Activated CD4-positive, alpha-beta T cell treated with anti-CD3 and anti-CD28 coated beads, Interleukin-2, Interleukin-6, amounts not matched to agents 100 ng/mL and 50 ng/mL, durations not matched to agents 16 hours and 8 hours (primary cell): Measurements from ENCODE around the gene KDM8.
A peak's percentile ranks its signal among the peaks of the same experiment; 100 is the strongest.
"Not testable (repeated sequence)": the region's sequence is repeated elsewhere in the genome, so short reads cannot be mapped to it uniquely, and the experiment has no call there.

Experiments used
- DNase-seq: peaks from one replicate; pipeline ENCODE4 v3.0.0-alpha.2; 2020

The KDM8 gene

DNA sequence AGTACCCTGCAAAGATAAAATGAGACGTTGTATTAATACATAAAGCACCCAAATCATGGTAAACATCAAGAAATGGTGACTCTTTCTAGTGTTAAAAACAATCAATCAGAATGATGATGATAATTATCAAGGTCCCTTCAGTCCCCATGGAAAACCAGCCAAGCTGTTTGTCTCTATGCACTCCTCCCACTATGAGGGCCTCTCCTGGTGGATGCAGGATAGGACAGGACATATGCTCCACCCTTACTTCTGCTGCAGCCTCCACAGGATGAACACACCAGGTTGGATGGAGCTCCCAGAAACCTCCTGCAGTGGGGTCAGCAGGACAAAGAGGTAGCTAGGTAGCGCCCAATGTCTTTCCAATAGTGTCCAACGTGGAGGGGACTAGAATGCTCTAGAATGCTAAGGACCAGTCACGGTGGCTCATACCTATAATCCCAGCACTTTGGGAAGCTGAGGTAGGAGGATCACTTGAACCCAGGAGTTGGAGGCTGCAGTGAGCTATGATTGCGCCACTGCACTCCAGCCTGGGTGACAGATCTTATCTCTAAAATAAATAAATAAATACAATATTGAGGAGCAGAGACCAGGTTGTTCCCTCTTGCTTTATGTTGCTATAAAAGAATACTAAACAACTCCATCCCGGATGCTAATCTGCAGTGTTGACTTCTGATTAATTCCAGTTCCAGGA lies 9.9 kb upstream of the KDM8 start:
- DNase-seq = no peak

DNA sequence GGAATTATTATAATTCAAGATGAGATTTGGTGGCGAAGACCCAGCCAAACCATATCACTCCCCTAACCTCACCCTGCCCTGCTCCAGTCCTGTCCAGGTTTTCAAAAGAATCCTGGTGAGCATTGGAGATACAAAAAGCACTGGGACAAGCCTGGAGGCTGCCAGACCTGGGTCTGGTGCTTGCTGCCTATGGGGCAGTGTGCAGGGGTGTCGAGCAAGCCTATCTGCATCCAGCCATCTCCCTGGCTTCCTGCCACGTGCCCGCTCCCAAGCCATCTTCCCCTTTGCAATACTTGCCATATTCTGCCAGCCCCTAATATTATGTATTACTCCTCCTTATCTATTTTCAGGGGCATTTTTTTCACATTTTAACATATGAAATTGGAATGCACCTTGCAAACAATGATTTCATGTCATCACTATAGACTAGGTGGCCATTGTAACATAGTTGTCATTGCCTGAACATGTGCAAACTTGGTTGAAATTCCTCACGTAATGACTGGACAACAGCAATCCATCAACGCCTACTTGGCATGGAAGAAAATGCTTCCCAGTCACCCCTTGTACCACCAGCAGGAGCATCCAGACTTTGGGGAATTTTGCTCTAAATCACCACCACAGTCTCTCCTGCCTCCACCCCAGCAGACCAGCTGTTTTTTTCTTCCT lies 8.1 kb upstream of the KDM8 start:
- DNase-seq = no peak

DNA sequence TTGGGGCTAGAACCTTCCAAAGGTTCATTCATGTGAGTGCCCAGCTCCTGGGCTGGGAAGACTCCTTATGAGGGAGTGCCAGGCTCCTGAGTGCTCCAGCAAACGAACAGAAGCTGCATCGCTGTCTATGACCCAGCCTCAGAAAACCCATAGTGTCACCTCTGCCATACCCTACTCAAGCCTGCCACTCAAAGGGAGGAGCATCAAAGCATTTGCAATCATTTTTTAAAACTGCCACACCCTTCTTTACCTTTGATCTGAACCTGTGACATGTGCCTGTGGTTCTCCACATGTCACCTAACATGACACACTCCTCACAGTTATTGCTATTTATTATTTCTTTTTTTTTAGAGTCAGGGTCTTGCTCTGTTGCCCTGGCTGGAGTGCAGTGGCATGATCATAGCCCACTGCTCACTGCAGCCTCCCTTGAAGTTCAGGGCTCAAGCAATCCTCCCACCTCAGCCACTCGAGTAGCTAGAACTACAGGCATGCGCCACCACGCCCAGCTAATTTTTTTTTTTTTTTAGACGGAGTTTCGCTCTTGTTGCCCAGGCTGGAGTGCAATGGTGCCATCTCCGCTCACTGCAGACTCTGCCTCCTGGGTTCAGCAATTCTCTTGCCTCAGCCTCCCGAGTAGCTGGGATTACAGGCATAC lies 7.3 kb upstream of the KDM8 start:
- DNase-seq = no peak

DNA sequence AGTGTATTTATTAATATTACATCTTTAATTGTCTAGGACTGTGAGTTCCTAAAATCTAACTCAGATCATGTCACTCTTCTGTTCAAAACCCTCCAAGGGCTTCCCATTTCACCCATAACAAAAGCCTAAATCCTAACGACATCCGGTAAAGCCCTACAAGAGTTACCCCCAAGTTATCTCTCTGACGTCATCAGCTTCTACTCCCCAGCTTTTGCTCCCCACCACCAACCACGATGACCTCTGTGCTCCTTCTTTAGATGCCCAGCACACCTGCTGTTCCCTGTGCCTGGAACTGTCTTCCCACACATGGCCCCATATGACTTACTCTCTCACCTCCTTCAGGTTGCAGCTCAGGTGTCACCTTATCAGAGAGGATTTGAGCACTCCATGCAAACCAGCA lies 6.3 kb upstream of the KDM8 start:
- no peak for DNase-seq

DNA sequence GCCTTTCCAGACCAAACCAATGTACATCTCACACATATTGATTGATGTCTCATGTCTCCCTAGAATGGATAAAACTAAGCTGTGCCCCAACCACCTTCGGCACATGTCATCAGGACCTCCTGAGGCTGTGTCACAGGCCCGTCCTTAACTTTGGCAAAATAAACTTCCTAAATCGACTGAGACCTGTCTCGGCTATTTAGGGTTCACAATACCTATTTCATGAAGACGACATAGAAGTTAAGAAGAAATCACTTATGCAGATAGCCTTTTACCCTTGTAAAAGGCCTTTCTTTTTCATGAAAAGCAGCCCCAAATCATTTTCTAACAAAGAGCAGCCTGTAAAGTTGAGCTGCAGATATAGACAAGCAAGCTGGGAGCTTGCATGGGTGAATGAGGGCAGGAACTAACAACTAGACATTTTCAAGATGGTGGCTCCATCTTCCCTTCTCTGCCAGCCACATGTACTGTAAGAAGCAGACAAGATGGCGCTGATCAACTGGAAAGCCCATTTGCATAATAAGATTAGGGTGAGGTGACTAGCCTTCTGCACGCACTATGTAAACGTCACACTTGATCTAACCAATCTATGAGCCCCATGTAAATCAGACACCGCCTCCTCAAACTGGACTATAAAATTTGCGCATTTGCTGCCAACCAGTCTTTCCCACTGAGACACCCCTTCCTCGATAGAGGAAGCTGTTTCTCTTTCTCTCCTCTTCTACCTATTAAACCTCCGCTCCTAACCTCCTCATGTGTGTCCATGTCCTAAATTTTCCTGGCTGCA lies 4.7 kb upstream of the KDM8 start:
- no peak for DNase-seq

DNA sequence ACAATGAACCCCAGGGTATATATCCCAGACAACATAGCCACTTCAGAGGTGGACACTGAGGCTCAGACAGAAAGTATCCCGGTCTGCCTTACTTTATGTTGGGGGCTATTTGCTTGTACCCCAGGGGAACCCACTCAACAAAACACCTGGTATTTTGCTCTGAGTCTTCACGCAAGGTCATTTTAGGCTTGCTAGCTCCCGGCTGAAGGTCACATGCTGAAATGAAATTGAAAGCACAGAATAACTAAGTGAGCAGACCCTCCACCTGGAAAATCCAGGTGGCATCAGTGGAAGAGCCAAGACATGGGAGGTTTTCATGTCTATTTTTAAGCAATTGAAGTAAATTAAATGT lies 4.1 kb upstream of the KDM8 start:
- no peak for DNase-seq

DNA sequence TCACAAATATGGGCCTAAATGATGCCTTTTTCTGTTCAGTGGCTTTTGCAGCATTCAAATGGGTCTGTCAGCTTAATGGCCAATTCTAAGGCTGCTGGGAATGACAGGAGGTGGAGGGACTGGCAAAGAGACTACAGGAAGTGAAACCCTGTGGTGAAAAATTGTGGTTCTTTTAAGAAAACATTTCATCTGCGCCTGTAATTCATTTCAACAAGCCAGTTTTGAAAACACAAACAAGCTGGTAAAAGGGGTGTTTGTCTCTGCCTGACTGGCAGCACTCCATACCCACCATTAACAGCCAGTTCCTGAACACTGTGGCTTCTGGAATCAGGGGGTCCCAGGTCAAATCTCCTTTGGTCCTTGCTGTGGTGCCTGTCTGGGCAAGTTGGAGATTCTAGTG lies 3.6 kb upstream of the KDM8 start:
- peak; percentile 79 for DNase-seq

DNA sequence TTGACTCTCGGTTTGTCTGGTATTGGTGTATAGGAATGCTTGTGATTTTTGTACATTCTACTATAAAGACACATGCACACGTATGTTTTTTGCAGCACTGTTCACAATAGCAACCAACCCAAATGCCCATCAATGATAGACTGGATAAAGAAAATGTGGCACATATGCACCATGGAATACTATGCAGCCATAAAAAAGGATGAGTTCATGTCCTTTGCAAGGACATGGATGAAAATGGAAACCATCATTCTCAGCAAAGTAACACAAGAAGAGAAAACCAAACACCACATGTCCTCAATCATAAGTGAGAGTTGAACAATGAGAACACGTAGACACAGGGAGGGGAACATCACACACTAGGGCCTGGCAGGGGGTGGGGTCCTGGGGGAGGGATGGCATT lies 2.4 kb upstream of the KDM8 start:
- not testable (repeated sequence) for DNase-seq

DNA sequence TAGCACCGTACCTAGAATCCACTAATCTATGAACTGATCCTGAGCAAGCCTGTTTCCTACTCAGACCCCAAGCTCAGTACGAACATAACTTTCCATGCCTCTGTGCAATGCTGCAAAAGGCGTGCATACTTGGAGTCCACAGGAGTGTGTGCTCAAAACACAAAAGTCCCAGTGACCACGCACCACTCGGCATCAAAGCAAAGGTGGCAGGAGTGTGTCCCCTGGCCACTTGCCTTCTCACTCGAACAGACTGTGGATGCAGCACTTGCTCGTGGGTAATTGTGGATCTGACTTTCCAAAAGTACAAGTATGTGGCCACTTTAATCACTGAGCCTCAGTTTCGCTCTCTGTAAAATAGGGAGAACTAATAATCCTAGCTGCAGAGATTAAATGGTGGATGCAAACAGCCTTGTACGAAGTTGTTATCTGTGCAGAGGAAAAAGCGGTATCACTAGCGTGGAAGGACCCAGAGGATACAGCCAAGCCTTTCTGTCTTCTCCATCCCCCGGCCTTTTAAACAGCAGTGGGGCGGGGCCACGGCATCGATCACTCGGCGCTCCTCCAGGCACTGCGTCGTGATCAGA lies 311 bp upstream of the KDM8 start:
- DNase-seq = peak; percentile 92

DNA sequence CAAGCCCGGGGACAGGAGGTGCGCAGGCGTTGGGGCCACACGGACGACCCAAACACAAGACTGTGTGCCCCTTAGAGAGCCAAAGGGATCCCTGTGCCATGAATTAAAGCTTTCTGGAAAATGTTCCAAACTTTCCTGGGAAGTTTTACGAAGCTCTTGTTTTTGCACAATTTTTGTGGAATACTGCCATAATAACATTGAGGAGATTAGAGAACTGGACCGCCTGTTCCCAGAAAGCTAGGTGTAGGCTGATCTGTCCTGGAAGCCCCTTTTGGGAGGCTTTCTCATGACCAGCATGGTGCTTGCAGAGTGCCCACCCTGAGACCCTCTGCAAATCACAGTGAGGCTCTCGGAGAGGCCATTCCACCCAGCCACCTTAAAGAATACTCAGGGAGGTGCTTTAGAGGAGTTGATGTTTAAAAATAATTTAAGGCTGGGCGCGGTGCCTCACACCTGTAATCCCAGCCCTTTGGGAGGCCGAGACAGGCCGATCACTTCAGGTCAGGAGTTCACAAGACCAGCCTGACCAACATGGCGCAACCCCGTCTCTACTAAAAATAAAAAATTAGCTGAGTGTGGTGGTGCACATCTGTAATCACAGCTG lies 1.1 kb downstream of the KDM8 start:
- no peak for DNase-seq

DNA sequence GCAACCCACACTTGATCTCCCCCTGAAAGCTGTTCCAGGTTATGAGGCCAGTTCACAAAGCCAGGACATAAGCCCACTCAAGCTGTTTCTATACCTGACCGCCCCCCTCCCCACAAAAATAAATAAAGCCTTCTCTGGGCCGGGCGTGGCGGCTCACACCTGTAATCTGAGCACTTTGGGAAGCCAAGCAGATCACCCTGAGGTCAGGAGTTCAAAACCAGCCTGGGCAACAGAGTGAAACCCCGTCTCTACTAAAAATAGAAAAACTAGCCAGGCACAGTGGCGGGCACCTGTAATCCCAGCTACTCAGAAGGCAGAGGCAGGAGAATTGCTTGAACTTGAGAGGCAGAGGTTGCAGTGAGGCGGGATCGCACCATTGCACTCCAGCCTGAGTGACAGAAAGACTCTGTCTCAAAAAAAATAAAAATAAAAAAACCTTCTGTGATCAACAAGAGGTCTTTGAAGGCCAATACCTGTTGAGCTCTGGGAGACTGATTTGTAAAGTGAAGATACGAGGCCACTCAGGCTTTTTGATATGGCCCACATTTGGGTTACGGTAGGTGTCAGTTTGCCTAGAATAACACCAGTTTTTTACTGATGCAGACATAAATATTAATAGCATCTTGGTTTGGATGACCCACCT lies 2.2 kb downstream of the KDM8 start:
- DNase-seq = no peak

DNA sequence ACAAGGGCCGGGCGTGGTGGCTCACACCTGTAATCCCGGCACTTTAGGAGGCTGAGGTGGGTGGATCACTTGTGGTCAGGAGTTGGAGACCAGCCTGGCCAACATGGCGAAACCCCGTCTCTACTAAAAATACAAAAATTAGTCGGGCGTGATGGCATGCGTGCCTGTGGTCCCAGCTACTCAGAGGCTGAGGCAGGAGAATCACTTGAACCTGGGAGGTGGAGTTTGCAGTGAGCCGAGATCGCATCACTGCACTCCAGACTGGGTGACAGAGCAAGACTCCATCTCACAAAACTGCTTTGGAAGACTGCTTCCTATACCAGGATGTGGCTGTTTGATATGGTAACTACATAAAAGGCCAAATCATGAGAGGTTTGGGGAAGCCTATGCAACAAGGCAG lies 3.8 kb downstream of the KDM8 start:
- not testable (repeated sequence) for DNase-seq

DNA sequence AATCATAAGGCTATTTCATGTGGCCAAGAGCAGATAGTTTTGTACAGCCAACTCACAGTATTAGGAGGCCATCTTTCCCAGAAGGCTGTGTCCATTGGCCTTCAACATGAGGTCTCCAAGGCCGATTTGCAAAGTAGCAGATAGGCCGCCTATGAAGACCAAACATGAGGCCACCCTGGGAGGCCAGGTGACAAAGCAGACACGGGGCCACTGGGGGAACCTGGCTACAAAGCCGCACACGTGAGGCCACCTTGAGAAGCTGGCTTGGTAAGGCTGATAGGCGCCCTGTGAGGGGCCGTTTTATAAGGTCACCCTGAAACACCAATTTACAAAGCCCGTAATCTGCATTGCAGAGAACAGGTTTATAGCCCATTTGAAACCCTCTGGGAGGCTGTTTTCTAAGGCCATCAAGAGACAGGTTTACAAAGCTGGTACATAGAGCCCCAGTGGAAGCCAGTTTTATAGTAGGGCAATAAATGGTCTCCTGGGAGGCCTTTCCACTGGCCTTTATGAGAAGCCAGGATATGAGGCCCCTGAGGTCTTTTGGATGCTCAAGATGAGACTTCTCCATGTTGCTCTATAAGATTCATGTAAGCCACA lies 4.9 kb downstream of the KDM8 start:
- no peak for DNase-seq

DNA sequence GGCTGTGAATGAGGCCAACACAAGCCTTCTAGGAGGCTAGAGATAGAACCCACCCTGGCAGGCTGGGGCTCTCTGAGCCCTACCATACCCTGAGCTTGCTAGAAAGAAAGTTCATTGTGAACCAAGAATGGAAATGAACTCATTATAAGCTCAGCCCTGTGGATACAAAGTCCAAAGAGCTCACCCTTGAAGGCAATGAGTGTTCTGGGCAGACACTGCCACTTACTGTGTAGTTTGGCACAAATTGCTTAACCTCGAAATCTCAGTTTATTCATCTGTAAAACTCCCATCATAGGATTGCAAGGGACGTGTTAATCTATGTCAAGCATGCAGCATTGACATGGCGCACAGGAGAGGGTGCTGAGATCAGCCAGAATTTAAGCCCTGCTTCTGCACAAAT lies 5.5 kb downstream of the KDM8 start:
- DNase-seq = no peak

DNA sequence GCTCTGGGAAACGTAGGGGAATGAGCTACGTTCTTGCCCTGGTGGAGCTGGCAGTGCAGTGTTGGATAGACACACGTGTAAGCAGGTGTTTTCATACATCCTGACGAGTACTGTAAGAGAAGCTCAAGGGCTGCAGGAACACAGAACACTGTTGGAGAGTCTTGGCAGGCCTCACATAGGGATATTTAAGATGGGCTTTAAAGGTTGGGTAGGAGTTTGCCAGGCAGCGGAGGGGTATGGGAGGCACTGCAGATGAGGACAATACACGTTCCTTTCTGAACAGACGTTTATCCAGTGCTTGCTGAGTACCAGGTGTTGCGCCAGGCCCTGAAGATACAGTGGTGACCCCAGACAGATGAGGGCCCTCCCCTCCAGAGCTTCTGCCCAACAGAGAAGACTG lies 6.3 kb downstream of the KDM8 start:
- no peak for DNase-seq

DNA sequence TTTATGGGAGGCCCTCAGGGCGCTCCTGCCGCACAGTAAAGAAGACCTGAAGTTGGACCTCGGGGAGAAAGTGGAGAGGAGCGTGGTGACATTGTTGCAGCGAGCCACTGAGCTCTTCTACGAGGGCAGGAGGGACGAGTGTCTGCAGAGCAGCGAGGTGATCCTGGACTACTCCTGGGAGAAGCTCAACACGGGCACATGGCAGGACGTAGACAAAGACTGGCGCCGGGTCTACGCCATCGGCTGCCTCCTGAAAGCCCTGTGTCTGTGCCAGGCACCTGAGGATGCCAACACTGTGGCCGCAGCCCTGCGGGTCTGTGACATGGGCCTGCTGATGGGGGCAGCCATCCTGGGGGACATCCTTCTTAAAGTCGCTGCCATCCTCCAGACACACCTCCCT lies 6.8 kb downstream of the KDM8 start:
- no peak for DNase-seq

DNA sequence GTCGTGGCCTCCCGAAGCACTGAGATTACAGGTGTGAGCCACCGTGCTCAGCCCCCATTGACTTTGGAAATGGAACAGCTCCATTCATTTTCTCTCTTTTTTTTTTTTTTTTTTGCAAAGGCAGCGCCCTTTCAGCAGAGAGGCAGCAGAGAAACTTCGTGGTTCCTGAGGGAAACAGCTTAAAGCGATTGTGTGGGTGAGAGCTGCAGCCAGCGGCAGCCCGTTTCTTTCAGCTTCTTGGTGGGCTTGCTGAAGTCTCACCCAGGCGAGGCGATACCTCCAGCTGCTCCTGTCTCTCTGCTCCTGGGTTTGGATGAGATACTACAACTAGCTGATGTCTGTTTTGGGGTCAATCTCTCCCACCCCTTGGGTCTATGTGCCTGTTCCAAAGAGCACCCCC lies 7.7 kb downstream of the KDM8 start:
- no peak for DNase-seq

DNA sequence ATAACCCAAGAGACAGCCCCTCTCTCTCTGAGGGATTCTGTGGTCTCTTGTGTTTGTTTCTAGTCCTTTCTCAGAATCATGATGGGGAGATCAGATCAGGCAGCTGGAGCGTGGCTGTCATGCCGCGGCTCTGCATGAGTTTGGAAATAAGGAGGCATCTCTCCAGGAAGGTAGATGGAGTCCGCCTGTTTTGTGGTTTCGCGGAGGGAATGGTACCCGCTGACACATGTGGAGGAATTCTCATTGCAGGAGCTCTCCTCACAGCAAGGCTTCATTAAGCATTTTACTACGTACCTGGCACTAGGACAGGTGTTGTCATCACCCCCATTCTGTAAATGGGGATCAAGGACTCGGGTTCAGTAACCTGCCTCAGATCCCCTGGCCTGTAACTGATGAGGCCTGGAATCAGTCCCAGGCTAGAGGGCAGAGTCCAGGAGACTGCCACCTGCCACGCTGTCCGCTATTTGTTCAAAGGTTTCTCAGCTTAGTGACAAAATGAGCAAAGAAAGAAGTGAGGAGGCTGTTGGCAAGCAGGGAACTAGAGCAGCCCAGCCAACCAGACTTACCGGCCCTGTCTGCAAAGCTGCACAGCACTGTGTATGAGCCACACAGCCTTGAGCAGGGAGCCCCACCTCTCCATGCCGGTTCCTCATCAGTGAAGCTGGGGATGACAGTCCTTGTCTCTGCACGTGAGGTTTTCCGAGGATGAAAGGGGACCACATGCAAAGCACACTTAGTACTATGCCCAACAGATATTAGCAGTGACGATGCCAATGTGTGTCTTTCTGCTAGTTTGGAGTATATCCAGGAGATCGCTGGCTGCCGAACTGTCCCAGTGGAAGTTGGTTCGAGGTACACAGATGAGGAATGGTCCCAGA lies 11.0 kb downstream of the KDM8 start:
- DNase-seq = no peak

DNA sequence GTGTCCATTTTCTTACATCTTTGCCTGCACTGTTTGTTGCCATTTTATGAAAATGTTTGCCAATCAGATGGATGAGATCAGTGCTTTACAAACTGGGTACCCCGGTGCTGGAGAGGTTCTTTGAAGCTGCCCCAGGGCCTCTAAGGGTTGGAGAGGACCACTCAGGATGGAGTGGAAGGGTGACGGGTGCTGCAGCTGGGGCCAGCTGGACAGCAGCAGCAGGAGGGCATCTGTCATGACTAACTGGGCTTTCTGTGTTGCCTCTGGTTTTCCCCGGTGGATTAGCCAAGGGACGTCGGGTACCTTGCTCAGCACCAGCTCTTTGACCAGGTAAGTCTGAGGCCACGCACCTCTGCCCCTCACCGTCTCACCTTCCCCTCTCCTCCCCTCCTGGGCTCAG lies 12.3 kb downstream of the KDM8 start:
- DNase-seq = no peak

DNA sequence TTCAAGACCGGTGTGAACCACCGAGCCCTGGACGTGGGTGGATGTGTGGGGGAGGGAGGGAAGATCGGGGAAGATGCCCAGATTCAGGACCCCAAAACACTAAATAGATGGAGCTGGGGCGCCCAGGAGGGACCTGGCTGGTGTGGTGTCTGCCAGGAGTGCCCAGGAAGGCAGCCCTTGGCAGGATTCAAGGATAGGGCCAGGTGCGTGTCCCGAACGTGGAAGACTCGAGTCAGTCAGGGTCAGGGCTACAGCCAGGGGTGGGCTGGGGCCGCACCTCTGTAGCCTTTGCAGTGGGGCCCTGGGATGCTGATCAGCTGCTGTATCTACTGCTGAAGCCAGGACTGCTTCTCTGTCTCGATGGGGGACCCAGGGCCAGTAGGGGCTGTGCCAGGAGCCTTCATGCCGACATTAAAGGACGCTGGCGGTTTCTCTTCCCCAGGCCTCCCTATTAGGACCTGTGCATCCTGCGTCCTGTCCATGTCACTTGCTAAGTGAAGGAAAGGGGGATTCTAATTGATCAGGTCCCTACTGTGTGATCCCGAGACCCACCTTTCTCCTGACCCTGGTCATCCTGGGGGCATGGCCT lies 13.1 kb downstream of the KDM8 start:
- DNase-seq = no peak

DNA sequence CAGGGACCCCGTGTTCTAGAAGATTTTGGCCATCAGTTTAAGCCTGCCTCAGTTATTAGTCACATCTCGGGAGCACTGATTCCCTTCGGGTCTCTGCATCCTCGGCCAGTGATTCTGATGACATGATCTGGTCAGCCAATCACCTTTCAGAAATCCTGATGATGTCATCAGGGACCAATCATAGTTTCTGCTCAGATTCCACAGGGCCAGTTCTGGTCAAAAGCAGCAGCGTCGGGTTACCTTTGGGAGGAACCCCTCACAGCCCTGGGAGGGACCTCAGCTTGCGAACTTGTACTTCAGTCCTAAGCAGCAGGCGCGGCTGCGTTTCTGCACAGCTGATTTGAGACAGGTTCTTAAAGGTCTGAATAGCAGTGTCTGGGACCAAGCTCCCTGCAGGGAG lies 13.9 kb downstream of the KDM8 start:
- DNase-seq = no peak
